ENCODE measurements around the gene MS4A18.

The MS4A18 gene

GRCh38 chr11:60791153-60791933 is 66.8 kb downstream of the MS4A18 start:
- DNase-seq: no peak

- DNase-seq: no peak
These were observed 68.0 kb downstream of the MS4A18 start for GRCh38 chr11:60792521-60792920.

All from activated naive CD4-positive, alpha-beta T cell treated with anti-CD3 and anti-CD28 coated beads, Interleukin-2, amount 50 U/mL, for 16 hours (primary cell).